Amniotic epithelial cell (primary cell): ENCODE results near the gene PRKAR1B.

Experiments used
- DNase-seq: peaks from one replicate; pipeline ENCODE4 v3.0.0-alpha.2; 2010; ENCODE audit warnings: low read depth

PRKAR1B gene

GRCh38 chr7:739983-740942, 13.2 kb upstream of the PRKAR1B start:
- no peak for DNase-seq

DNA sequence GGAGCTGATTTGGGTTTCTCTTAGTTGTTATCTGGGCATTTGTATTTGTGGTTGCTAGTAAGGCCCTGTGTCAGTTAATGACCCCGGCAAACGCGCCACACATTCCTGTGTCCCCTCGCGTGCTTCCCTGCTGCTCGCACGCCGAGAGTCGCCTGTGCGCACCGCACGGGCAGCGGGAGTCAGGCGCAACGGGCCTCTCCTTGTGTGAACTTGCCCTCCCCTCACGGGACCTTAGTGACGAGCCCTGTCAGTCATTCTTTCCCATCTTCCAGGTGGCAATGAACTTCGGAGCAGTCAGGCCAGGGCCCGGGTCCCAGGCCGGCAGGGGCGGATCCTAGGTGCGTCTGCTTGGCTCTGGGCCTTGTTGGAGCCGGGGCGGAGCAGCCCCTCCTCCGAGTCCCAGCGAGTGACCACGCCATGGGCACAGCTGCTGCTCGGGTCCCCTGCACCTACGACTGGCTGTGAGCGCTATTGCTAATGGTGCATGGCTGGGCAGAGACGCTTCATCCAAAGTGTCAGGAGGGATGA, 12.4 kb upstream of the PRKAR1B start:
- DNase-seq: no peak

DNA sequence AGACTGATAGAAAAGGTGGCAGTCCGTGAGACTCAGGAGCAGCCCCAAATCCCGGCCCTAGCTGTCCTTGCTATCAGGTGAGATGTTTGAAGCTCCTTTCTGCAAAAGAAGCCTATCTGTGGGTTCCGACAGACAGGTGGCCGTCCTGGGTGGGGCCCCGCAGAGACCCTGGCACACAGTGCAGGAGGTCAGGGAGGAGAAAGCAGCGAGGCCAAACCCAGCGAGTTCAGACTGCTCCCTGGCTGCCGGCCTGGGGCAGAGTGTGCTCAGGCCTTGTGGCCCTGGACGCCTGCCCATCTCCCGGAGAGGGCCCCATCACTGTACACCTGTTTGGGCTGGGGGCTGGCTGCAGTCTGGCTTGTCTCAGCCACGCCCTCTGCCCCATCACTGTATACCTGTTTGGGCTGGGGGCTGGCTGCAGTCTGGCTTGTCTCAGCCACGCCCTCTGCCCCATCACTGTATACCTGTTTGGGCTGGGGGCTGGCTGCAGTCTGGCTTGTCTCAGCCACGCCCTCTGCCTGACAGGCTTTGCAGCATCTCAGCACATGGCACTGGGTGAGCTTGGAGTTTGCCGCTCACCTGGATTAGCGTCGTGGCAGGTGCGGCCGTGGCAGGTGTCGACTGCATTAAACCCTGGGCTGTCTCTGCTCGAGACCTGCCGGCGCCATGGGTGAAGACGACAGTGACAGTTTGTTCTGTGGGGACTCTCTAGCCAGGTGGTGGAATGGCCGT, 11.8 kb upstream of the PRKAR1B start:
- no peak for DNase-seq

DNA sequence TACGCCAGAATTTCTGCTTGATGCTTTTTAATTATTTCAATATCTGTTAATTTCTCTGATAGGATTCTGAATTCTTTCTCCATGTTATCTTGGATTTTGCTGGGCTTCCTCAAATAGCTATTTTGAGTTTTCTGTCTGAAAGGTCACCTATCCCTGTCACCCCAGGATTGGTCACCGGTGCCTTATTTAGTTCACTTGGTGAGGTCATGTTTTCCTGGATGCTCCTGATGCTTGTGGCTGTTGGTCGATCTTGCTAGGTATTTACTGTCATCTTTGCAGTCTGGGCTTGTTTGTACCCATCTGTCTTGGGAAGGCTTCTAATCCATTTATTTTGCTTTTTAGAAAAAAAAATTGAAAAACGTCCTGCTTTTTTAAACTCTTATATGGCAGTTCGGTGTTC, 11.2 kb upstream of the PRKAR1B start:
- DNase-seq: no peak

- DNase-seq: no peak
Measured at GRCh38 chr7:734808-735207, 7.7 kb upstream of the PRKAR1B start.

- DNase-seq: peak; percentile 21
Measured at GRCh38 chr7:734214-734613, 7.1 kb upstream of the PRKAR1B start.

GRCh38 chr7:732556-732955, 5.5 kb upstream of the PRKAR1B start:
- DNase-seq: no peak

- peak; percentile 38 for DNase-seq
Measured at GRCh38 chr7:732094-732541, 5.0 kb upstream of the PRKAR1B start.

DNA sequence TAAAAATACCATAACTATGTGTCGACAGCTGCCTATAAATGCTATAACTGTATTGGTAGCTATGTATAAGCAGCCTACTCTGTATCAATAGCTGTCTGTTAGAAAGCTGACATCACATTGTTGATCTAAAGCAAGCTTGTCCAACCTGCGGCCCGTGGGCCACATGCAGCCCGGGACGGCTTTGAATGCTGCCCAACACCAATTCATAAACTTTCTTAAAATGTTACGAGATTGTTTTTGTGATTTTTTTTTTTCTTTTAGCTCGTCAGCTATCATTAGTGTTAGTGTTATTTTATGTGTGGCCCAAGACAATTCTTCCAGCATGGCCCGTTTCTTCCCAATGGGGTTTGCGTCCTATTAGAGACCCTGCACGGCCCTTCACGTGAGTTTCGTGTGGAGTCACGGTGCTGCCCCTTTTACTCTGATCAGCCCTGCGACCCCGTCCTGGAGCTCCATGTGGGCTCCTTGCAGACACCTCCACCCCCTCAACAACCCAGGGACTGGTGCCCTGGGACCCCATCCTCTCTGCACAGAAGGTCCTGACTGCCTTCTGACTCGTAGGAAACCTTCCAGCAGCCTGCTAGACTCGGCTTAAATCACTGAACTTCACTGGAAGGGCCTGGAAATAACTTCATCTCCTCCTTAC, 4.5 kb upstream of the PRKAR1B start:
- DNase-seq: no peak

GRCh38 chr7:730501-731439, 3.7 kb upstream of the PRKAR1B start:
- no peak for DNase-seq

DNA sequence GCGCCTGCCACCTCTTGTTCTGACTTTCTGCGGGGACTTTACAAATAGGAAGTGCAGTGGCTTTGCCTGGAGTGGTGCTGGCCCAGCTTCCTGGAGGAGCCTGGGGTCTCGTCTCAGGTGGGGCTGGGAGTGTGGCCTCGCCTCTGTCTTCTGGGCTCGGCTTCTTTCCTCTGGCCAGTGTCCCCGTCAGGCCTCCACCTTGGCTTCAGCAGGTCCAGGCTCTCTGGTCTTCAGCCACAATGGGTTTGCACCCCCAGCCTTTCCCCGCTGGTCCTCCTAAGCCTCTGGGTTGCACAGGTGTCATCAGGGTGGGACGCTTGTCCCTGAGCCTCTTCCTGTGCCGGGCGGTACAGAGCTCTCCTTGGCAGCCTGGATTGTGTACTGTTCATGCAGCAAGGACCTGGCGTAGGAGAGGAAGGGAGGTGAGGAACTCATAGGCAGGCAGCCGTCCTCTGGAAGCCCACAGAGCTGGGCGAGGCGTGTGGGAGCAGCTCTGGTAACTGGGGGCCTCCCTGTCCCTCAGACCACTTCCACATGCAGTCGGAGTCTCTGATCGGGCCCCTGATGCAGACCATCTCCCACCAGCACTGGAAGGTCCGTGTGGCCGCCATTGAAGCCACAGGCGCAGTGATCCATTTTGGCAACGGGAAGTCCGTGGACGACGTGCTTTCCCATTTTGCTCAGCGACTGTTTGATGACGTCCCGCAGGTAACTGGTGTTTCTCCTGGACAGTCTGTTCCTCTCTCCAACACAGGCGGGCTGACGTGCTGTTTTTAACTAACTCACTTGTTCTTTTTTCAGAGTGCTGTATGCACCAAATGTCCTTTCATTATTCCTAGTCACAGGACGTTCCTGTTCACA, 2.3 kb upstream of the PRKAR1B start:
- DNase-seq: no peak

- DNase-seq: no peak
Measured at GRCh38 chr7:728602-729001, 1.5 kb upstream of the PRKAR1B start.

DNA sequence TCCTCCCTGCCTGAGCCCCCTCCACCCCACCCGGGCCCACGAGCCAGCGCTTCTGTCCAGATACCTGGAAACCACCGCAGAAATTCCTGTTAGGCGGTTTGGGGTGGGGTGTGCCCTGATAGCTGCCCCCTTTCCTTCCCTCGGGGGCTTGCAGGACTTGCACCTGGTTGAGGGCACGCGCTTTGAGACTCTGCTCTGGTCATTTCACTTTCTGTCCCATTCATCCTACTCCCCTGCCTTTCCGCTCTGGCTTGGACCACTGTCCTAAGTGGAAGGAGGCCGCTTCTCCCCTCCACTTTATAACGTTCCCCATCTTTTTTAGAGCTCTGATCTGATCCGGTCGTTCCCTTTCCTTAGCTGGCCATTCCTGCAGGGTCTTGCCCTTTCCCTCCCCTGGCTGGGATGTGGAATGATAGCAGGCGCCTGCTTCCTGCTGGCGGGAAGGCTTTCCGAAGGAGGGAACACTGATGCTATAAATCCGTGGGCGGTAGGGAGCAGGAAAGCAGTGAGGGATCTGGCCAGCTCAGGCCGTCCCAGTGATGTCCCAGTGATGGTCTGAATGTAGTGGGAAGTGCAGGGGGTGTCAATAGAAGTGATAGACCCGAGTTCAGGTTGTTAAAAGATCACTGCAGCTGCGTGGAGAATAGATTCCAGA, 852 bp upstream of the PRKAR1B start:
- DNase-seq: no peak

- no peak for DNase-seq
Measured at GRCh38 chr7:726854-727103, 302 bp downstream of the PRKAR1B start.

DNA sequence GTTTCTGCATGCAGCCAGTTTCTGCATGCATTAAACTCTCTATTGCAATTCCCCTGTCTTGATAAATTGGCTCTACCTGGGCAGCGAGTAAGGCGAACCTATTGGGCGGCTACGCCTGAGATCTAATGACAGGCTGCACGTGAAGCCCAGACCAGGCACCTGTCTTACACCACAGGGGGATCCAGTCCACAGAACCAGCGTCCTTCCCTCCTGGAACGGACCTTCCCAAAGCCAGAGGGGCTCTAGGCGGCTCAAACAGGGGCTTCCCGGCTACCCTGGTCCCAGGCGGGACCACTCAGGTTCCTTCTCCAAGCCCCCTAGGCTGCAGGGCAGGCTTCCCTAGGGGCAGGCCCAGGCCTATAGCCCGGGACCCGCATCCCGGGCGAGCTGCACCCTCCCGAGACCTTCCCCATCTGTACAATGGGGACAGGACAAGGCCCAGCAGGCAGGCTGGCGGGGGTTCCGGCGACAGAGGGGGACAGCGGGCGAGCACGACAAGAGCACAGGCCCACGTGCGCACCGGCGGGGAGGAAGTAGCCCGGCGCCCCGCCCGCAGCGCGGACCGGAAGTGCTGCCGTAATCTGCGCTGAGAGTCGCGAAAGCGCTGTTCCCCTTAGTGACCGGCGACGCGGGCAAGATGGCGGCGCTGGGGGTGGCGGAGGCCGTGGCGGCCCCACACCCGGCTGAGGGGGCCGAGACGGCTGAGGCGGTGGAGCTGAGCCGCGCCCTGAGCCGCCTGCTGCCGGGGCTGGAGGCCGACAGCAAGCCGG, 812 bp downstream of the PRKAR1B start, which contains the start of gene DNAAF5:
DNAAF5 (plus strand) TSS at position 616 of the 770 bp plus-strand sequence; CDS start at position 638, 22 bp downstream.
- peak; percentile 76 for DNase-seq

DNA sequence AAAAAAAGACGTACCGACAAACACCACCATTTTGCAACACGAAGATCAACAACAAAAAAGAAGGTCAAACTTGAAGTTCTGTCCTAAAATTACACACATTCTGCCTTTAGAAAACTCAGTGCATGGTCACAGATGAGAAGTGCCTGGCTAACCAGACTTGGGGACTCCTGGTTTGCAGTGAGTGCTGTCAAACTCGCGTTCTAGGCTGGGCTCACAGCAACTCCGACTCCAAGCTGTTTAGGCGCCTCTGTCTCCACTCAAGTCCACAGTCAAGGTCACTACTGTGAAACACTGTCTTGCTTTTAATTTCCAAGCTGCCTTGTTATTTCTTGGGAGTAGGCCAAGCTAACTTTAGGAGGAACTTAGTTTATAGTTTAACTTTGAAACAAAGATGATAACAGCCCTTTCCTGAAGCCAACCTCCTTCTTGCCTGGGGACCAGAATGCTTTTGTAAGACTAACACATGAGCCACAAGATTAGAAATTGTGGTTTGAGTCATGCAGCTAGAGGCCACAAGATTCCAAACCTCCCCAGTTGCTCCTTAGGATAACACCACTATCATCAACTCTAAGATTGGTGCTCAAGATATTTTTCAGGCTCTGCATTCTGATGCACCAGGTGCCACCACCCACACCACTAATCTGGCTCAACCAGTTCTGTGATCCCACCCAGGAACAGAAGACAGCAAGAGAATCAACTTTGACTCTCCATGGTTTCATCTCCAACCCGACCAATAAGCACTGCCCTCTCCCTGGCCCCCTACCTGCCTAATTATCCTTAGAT, 1.7 kb downstream of the PRKAR1B start:
- DNase-seq: peak; percentile 95

- DNase-seq: no peak
Measured at GRCh38 chr7:724298-724697, 2.8 kb downstream of the PRKAR1B start.

GRCh38 chr7:723541-723940, 3.5 kb downstream of the PRKAR1B start:
- no peak for DNase-seq
